Fibroblast of villous mesenchyme (primary cell): ENCODE results near the gene ABCA1. TPM values are rescaled to one million over a fixed set of nuclear protein-coding genes. Genes with fewer than 3 reads are reported as not detected.

Experiments used
- DNase-seq: peaks from one replicate; pipeline ENCODE4 v3.0.0-alpha.2; 2010; ENCODE audit warnings: low read depth
- H3K4me3 ChIP-seq: 2 replicates; pipeline ENCODE4 v1.5.1; 2011; ENCODE audit warnings: low read depth, mild to moderate bottlenecking, low read length
- CTCF ChIP-seq: IDR thresholded peaks from 2 replicates; pipeline ENCODE4 v1.5.1; 2012; ENCODE audit warnings: low read depth, mild to moderate bottlenecking, low read length; ENCODE audit not compliant: insufficient read depth
- total RNA-seq: library from RNA; depleted of rRNA; stranded (reverse); fragments of >200 nt; gene quantifications from 2 replicates; pipeline ENCODE4 v1.2.3, GENCODE V29; 2012

The ABCA1 gene
- total RNA-seq, 1 donor, result 132 TPM

GRCh38 chr9:104808035-104808614 lies 119.8 kb downstream of the ABCA1 start:
- DNase-seq, result no peak
- peak; percentile 21 for TF ChIP-seq CTCF
- H3K4me3 ChIP-seq, result no peak overlapping the region

GRCh38 chr9:104805441-104805840 lies 122.5 kb downstream of the ABCA1 start:
- no peak overlapping the region for H3K4me3 ChIP-seq
- no peak for TF ChIP-seq CTCF
- DNase-seq, result no peak

GRCh38 chr9:104802906-104803305 lies 125.0 kb downstream of the ABCA1 start:
- no peak for TF ChIP-seq CTCF
- DNase-seq, result no peak
- no peak overlapping the region for H3K4me3 ChIP-seq

GRCh38 chr9:104802110-104802509 lies 125.8 kb downstream of the ABCA1 start:
- no peak overlapping the region for H3K4me3 ChIP-seq
- no peak for TF ChIP-seq CTCF
- DNase-seq, result no peak

- TF ChIP-seq CTCF, result no peak
- no peak for DNase-seq
- no peak overlapping the region for H3K4me3 ChIP-seq
Measured at GRCh38 chr9:104800068-104800785, 127.7 kb downstream of the ABCA1 start.

- no peak overlapping the region for H3K4me3 ChIP-seq
- no peak for TF ChIP-seq CTCF
- DNase-seq, result no peak
Measured at GRCh38 chr9:104798209-104798995, 129.6 kb downstream of the ABCA1 start.
